Measurements from ENCODE around the gene TCF4.

Gene TCF4

DNA sequence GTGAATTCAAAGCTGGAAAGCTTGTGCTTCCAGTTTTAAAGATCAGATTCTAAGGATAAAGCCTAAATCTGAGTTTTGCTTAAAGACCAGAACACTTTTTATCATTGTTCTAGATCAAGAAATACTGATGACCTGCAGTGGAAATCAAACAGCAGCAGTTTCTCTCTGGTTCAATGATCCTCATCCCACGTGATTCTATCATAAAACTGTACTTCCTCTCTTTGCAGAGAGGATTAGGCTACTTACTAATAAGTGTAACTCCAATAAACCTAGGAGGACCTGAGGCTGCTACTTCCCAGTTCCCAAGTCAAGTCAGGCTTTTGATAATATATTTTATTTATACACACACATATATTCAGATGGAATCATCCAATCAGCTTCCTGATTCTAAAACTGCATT, 81.9 kb downstream of the TCF4 start:
- DNase-seq (ENCODE audit: low read depth in 2 of 2, low spot score in 1 of 2): no peak

DNA sequence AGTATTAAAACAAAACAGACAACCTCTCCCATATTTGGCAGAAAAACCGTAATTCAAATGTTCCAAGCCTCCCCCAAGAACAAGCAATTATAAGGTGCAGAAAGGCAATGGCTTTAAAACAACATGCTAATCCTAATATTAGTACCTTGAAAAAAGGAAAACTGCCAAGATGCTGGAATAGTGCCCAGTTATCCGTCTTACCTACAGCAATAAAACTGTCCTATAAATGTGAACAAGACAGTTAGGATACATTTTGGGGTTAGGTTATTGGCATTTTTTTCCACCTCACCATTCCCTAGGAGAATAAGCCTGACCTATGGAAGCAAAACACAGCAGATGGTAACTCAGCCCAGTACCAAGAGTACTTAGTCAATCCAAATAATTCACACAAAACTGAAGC, 83.2 kb downstream of the TCF4 start:
- DNase-seq (ENCODE audit: low read depth in 2 of 2, low spot score in 1 of 2): no peak

DNA sequence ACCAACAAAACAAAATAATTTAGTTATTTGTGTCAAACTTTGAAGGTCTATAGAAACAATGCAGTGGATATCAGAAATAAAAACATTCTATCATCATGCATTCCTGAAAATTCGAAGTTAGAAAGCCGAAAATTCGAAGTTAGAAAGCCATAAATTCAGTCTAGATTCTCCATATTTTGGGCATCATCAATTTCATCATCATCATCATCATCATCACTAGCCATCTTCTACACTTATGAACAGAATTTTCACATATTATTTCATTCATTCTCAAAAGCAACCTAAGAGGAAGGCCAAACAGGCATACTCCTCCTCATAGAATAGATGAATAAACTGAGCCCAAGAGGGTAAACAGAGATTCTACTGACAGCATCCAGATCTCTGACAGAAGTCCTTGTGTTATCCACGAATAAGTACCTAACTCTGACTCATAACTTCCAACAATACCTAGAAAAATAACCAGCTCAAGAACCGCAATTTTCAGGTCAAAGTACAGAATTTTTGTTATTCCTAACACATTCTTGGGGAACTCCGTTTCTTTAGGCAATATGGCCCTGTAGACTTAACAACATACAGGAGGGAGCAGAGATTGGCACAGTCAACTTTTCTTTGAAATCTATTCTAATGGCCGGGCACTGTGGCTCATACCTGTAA, 84.7 kb downstream of the TCF4 start:
- DNase-seq (ENCODE audit: low read depth in 2 of 2, low spot score in 1 of 2): no peak

DNA sequence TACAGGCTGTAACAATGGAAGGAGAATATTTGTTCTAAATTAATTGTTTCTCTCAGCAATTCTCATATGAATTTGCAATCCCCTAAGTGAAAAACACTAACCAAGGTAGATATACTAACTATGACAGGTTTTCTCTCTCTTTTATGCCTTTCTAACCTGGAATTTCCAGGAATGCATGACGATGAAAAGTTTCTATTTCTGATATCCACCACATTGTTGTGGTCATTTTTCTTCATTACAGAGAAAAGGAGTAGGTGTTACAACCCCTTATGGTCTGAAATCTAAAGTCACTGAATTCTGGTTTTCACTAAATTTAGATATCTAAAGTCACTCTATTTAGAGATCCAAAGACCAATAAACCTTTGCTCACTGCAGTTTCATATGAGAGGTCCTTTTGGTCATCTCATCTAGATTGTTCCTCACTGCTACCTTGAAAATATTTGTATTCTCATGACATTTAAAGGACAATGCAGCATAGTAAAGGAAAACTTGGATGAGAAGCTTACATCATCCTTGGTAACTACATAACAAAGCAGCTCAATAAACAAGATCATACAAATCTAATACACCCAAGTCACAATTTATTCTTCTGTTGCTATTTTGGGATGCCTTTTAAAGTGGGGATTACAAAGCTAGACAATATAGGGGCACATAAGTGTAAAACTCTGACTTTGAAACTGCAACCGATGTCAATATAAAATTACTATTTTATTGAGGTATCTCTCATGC, 85.8 kb downstream of the TCF4 start:
- no peak for DNase-seq (ENCODE audit: low read depth in 2 of 2, low spot score in 1 of 2)

DNA sequence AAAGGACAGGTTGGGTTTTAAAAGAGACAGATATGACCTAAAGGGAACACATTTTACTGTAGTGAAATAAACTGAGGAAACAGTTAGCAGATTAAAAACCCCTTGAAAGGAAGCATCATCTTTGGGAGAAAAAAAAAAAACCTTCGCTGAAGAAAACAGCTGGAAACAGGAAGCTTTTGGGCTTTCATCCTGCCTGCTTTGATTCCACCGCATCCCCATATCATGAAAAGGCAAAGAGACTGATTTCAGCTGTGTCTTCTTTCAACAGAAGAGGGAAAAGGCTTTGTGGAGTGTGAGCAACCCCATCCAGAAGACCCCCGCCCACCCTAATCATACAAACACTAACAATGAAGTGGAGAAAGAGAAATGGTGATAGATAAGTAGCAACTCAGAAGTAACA, 86.4 kb downstream of the TCF4 start:
- DNase-seq (ENCODE audit: low read depth in 2 of 2, low spot score in 1 of 2): no peak

DNA sequence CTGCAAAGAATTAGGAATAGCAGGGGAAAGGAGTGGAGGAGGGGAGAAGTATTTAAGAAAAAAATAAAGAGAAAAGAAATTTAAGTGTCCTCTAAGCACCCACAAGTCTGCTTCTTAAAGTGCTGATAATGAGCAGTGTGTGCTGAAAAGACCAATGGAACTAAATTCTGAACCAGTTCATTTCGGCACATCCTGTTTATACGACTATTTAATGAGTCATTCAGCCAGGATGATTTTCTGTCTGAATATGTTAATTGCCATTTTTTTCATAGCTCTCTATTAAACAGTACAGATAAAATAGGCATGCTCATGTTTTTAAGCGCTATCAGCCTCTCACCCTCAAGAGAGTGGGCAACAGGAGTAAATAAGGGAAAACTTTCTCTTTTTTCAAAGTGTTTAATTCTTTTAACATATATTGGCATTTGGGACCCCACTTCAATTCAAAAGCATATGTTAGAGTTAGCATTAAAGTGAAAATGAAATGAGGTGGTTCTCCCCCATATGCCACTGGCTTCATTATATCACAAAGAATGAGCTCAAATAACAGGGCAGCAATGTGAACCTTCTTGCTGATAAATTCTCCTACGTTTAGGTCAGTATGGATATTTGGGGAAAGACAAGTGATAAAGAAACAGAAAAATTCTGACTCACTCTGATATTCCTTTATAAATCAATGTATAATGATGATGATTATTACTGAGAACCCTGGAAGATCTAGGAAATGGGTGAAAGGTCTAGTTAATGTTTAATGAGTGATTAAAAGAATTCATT, 87.5 kb downstream of the TCF4 start:
- DNase-seq (ENCODE audit: low read depth in 2 of 2, low spot score in 1 of 2): no peak

DNA sequence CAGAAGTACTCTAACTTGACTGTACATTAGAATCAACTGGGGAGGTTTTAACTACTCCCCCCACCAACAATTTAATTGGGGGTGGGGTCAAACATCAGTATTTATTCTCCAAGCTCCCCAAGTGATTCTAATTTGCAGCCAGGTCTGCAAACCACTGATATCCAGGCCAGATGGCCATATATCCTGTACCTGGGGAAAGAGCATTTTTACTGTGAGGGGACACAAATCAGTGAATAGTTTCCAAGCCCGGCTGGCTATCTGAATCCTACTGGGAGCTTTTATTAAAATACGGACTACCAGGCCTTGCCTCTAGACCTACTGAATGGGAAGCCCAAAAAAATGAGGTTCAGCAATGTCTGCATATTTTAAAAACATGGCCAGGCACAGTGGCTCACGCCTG, 88.5 kb downstream of the TCF4 start:
- no peak for DNase-seq (ENCODE audit: low read depth in 2 of 2, low spot score in 1 of 2)

DNA sequence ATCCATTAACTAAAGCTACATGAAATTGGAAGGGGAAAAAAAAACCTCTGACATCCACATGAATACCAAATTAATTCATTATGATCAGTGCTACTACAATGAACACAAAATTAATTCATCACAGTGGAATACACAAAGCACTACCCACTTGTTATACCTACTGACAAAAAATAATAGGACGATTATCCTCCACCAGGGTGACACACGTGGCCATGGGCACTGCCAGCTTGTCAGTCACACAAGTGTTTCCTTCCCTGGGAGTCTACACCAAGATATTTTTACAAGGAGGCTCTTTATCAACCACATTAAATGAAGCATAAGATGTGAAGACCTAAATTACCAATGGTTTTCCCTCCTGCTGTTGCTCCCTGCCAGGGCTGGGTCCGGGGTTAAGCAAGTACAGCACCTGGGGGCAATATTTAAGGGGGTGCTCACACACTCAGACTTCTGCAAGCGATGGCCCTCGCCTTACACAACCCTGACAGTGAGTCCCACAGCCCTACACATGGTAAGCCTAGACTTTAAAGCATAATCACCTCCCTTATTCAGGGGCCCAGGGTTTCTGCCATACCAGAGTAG, 90.1 kb downstream of the TCF4 start:
- DNase-seq (ENCODE audit: low read depth in 2 of 2, low spot score in 1 of 2): no peak

DNA sequence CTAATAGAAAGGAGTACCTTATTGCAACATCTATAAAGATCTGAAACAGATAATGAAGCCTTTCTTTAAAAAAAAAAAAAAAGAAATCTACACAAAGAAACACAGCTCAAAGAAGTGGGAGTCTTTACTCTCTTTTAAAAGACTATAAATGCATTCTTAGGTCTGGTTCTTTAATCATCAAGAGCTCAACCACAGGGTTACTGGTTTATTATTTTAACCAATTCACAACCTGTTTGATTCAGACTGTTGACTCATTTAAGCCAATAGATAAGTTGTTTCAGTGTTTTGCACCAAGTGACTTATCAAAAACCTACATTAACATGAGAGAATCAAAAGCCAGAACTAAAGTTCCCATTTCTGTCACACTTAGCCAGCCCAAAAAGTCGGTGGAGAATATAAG, 93.1 kb downstream of the TCF4 start:
- DNase-seq (ENCODE audit: low read depth in 2 of 2, low spot score in 1 of 2): no peak

DNA sequence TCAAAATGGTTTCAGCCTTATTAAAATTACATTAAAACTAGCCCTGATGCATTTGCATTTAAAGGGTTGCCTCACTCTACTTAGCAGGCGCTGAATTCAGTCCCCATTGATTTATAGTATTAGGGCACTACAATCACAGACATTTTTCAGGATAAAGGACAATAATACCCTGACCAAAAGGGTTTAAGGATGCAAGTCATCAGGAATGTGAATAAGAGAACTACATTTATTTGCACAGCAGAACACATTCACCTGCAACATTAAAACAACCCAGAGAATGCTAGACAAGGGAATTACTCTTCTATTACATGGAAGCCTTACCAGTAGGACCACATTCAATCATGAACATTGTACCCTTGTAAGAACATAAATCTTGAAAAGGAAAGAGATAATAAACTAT, 93.6 kb downstream of the TCF4 start:
- no peak for DNase-seq (ENCODE audit: low read depth in 2 of 2, low spot score in 1 of 2)

DNA sequence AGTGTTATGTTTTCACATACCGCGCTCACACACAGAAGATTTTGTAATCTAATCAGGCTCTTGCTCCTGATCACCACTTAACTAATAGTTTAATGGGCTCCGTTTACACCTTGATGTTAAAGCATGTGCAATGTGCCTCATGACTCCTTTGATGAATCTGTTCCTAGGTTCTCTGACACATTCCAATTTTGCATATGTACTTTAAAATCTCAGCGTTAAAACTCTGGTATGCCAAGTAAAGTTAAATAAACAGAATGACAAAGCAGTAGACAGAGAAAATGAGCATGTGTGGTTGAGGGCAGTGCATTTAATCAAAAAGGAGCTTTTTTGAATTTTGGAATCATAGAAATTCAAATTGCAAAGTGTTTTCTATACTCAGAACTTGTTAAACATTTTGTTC, 96.4 kb downstream of the TCF4 start:
- DNase-seq (ENCODE audit: low read depth in 2 of 2, low spot score in 1 of 2): no peak

DNA sequence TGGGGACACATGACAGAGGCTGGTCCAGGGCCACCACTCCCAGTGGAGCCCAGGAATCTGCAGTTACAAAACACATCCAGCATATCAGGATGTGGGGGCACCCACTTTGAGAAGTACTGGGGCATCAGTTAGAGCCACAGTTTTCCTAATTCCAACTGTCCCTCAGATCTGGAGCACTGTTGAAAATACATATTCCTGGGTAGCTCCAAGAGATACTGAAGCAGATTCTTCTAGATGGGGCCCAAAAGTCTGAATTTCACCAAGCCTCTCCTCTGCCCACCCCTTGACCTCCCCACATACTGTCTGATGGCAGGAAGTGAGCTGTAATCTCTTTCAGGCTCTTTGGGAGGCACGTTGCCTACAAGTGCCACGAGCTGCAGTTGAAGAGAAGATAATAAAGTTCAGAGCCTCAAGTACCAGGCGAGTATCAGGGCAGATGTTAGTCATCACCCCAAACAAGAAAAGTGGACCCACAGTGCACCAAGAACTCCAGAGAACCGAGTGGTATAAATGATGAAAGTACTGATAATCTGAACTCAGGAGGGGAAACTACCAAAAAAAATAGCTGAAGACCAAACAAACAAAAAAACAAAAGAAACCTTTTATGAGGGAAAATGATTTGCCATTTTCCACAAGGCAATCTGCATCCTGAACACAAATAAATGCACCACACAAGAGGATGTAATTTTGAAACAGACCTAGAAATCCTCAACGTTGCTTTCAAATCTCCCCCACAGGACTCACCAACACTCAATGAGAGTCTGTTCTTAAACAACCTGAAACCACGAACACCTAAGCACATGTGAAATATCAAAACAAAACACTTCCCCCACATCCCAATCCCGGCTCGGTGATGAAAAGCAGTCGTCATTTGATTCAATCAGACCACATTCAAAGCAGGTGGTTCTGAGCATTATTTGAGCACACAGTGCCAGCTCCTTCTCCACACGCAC, 98.7 kb downstream of the TCF4 start:
- no peak for DNase-seq (ENCODE audit: low read depth in 2 of 2, low spot score in 1 of 2)

DNA sequence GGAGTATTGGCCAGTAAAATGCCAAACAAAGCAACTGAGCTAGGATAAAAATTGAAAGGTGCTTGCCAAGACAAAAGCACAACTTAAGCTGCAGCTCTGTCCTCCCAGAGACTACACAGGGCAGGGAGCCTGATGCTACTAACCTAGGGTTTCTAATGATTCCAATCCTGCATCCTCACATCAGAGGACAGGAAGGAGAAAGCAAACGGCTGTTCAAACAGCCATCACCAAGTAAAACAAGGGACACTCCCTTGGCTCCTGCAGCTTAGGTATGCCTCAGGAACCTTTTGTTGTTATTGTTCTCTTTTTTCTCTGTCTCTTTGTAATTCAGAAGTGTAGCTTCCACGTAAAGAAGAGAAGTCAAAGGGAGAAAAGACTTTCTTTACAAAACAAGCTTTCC, 99.5 kb downstream of the TCF4 start:
- no peak for DNase-seq (ENCODE audit: low read depth in 2 of 2, low spot score in 1 of 2)

DNA sequence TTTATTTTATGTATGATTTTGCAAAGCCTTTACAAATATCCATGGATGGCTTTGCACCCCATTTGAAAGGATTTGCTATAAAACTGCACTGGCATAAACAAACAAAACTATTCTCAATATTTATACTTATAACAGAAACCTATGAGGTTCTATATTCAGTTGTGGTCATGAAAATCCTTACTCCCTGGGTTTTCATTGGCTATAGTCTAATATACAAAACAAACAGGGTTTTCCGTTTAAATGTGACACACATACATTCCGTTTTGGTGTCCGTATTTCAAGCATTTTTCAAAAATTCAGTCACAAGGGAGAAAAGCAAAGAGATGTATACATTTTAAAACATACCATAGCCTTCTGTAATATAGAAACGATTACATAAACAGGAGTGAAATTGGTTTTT, 100.0 kb downstream of the TCF4 start:
- DNase-seq (ENCODE audit: low read depth in 2 of 2, low spot score in 1 of 2): no peak

DNA sequence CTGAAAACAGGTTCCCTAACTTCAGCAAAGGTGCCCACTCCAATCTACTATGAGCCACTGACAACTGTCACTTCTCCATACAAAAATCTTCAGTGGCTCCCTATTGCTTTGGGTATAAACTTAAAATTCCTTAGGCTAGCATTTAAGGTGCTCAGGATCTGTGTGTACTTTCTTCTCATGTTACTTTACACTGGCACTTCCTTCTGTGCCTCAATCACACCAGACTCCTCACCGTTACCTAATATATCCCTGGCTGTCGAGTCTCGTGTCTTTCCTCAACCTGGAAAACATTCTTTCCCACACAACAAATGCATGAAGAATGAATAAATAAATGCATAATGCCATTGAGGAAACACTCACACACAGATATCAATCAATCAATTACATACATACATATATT, 101.1 kb downstream of the TCF4 start:
- DNase-seq (ENCODE audit: low read depth in 2 of 2, low spot score in 1 of 2): no peak

DNA sequence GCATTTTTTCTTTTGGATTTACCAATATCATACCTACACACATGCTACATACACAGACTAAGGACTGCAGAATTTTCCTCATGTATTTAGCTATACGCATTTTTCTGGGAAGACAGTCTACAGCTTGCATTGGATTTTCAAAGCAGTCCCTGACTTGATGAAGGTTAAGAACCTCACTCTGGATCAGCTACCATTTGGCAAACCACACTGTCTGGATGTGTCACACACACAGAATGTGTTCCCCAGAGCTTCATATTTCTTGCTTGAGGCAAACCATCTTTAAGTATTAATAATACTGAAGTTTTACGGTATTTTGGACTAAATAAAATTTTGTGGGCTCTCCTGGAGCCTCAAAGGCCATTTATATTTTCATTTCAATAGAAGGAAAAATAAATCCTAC, 102.3 kb downstream of the TCF4 start:
- DNase-seq (ENCODE audit: low read depth in 2 of 2, low spot score in 1 of 2): no peak

DNA sequence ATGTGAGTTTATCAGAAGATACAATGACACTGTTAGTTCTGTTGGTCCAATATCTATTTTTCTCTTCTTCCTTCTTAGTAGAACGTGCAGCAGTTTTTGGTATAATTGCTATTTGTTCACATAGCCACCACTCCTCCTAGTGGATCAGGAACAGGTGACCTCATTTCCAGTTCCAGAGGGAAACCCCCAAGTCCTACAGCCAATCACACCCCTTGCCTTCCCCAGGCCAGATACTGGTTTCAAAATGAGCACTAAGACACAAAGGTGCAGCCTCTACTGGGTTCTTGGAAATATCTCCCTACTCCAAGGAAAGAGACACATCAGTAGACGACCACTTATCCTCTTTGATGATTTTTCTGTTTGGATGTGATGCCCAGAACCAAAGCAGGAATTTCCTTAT, 103.2 kb downstream of the TCF4 start:
- DNase-seq (ENCODE audit: low read depth in 2 of 2, low spot score in 1 of 2): no peak

DNA sequence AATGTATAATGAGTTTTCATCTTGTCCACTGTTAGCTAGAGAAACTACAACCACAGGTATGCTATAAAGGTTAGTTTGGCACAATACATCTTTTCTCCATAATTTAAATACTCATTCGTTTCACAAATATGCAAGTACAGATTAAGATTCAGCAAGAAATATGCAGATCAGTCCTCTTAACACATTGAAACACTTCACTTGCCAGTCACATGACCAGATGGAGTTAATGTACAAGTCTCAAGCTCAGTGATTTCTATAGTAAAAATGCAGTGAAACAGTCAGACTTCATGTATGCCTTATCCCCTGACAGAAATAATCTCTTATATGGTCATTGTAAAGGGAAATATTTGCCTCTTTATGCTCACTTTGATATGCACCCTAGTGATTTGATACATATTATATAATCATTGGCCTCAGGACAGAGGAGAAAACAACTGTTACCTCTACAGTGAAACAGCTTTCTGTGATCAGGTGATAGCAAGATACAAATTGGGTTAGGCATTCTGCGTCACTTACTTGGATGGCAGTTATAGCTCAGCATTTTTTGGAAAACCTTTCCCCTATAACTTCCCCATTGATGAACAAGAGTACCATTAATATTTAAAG, 104.6 kb downstream of the TCF4 start:
- DNase-seq (ENCODE audit: low read depth in 2 of 2, low spot score in 1 of 2): no peak

DNA sequence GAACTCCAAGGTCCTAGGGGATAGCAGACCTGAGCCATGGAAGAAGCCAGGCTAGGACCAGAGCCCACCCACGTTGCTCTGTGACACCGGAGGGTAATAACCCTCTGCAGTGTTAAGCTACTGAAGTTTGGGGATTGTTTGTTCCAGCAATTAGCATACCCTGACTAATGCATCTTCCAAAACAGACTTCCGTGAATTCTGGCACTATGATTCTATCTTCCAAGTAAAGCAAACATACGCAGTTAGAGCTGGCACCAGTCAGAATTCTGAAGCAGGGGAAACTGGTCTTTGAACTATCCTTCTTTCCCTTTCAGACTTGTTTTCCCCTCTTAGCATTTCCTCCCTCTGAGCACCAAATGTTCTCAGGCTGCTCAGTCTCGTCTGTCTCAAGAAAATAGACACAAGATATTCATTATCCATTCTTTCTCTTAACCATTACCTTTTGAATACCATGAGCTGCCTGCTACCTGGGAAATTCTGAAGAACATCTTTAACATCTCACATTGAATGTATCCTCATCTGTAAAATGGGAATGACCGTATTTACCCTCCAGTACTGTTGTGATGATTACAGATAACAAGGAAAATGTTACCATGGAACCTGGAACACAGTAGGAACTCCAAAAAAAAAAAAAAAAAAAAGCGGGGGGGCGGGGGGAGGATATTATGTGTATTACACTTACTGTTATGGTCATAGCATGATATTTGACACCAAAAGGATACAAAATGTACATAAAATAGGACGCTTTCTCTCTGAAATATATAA, 108.2 kb downstream of the TCF4 start:
- no peak for DNase-seq (ENCODE audit: low read depth in 2 of 2, low spot score in 1 of 2)

All from stimulated activated CD8-positive, alpha-beta memory T cell treated with anti-CD3 and anti-CD28 coated beads, Interleukin-4, amount 100 ng/mL, for 1 hour (primary cell).